K562 (cell line): ENCODE data around the gene KRT6C. TPM values are rescaled to one million over a fixed set of nuclear protein-coding genes. Genes with fewer than 3 reads are reported as not detected.

ENCODE experiments used
- ATAC-seq: fragments of 200-7000 bp; cut with Tn5 transposase; 3 replicates; pipeline ENCODE4 v1.9.1; 2020; ENCODE audit warnings: moderate library complexity
- BruUV-seq: library from RNA; stranded (reverse); fragments of 400-500 nt; replicated peaks from 2 replicates; lab custom pipeline; 2021; lab: Mats Ljungman, UMichigan
- CTCF ChIA-PET: fragments of 300-600 bp; formaldehyde crosslinking; extraction: SDS; loops from one replicate; lab custom pipeline; 2021; ENCODE audit warnings: low intra/inter-chr PET ratio; lab: Yijun Ruan, JAX
- POLR2A ChIA-PET: fragments of 300-600, 350-650 bp; sonication (Branson Sonifier 250); formaldehyde crosslinking; extraction: SDS; loops from one replicate; lab custom pipeline; 2021; ENCODE audit warnings: antibody characterized with exemption, inconsistent platforms; lab: Yijun Ruan, JAX
- DNase-seq, 4 experiments: peaks; one replicate each; pipeline versions ENCODE4 v3.0.0 to v3.0.0-alpha.2; 2011 to 2018; ENCODE audit warnings: low spot score in 3 of 4, mixed read lengths in 3 of 4; ENCODE audit errors: extremely low read depth in 1 of 4
- FAIRE-seq: peaks from 2 replicates; lab custom pipeline; 2011; peaks lifted over from hg19 to GRCh38; lab: Jason Lieb, UNC
- H2AFZ ChIP-seq: 2 replicates; pipeline ENCODE4 v1.6.0; 2011; ENCODE audit warnings: low read depth, low read length, control low read depth, inconsistent platforms
- H3K27ac ChIP-seq: fragments of 200-600 bp; 3 replicates; pipeline ENCODE4 v1.8.0; 2011; ENCODE audit warnings: low read depth, mild to moderate bottlenecking, control low read depth, inconsistent platforms, low read length, moderate library complexity, mixed read lengths; ENCODE audit errors: extremely low read depth
- H3K27me3 ChIP-seq, 2 experiments: fragments of 300-600 bp in 1 of 2; 2 replicates in 1 of 2; 3 replicates in 1 of 2; pipeline versions ENCODE4 v1.6.0 to v1.8.0; 2011; ENCODE audit warnings: inconsistent platforms in 2 of 2, low read length in 2 of 2, mild to moderate bottlenecking in 1 of 2, mixed read lengths in 1 of 2, moderate library complexity in 1 of 2; ENCODE audit not compliant: control insufficient read depth in 2 of 2, insufficient read depth in 2 of 2
- H3K36me3 ChIP-seq: fragments of 300-600 bp; 3 replicates; pipeline ENCODE4 v1.8.0; 2011; ENCODE audit warnings: mild to moderate bottlenecking, low read length, inconsistent platforms; ENCODE audit not compliant: control insufficient read depth, insufficient read depth
- H3K4me1 ChIP-seq, 2 experiments: fragments of 200-600 bp in 1 of 2; replicated peaks in 1 of 2; 2 replicates in 1 of 2; 3 replicates in 1 of 2; pipeline versions ENCODE4 v1.5.1 to v1.8.0; 2011; ENCODE audit warnings: inconsistent platforms in 2 of 2, low read length in 2 of 2, mild to moderate bottlenecking in 1 of 2, mixed read lengths in 1 of 2, moderate library complexity in 1 of 2; ENCODE audit not compliant: control insufficient read depth in 2 of 2, insufficient read depth in 2 of 2
- H3K4me2 ChIP-seq: 2 replicates; pipeline ENCODE4 v1.6.1; 2011; ENCODE audit warnings: low read length, control low read depth, inconsistent platforms, mixed read lengths; ENCODE audit not compliant: insufficient read depth
- H3K4me3 ChIP-seq: fragments of 200-600 bp; sonication (generic), shearing (Covaris generic); 2 replicates; pipeline ENCODE4 v1.5.1; 2016; ENCODE audit warnings: control low read depth, inconsistent platforms
- H3K79me2 ChIP-seq: fragments of 200-600 bp; 3 replicates; pipeline ENCODE4 v1.8.0; 2011; ENCODE audit warnings: low read length, inconsistent platforms; ENCODE audit not compliant: control insufficient read depth, insufficient read depth
- H3K9ac ChIP-seq, 2 experiments: 2 replicates each; pipeline versions ENCODE4 v1.6.0 to v1.6.1; 2011; ENCODE audit warnings: low read depth in 2 of 2, low read length in 2 of 2, control low read depth in 1 of 2, inconsistent platforms in 1 of 2, mild to moderate bottlenecking in 1 of 2, mixed read lengths in 1 of 2; ENCODE audit not compliant: insufficient read depth in 1 of 2
- H3K9me1 ChIP-seq: one replicate; pipeline ENCODE4 v1.6.0; 2011; ENCODE audit warnings: inconsistent platforms, mild to moderate bottlenecking, low read length, moderate library complexity; ENCODE audit not compliant: control insufficient read depth, insufficient read depth
- H3K9me3 ChIP-seq: replicated peaks from 2 replicates; pipeline ENCODE4 v1.5.1; 2011; ENCODE audit warnings: low read depth, low read length, inconsistent platforms; ENCODE audit not compliant: control insufficient read depth, insufficient read depth
- H4K20me1 ChIP-seq: replicated peaks from 2 replicates; pipeline ENCODE4 v1.6.1; 2011; ENCODE audit warnings: low read length, inconsistent platforms, mixed read lengths; ENCODE audit not compliant: control insufficient read depth, insufficient read depth
- BCL6 ChIP-seq: fragments of 250-450 bp; sonication (Bioruptor Pico); IDR thresholded peaks from 2 replicates; pipeline ENCODE4 v1.4.0; 2020
- CBX3 ChIP-seq, 2 experiments: IDR thresholded peaks; 1 replicate in 1 of 2; 2 replicates in 1 of 2; pipeline ENCODE4 v1.6.1; 2012; ENCODE audit warnings: inconsistent platforms in 2 of 2, low read length in 2 of 2, borderline replicate concordance in 1 of 2, control low read depth in 1 of 2
- CREB1 ChIP-seq, 2 experiments: sonication (generic) in 1 of 2; formaldehyde crosslinking in 1 of 2; IDR thresholded peaks; 2 replicates each; pipeline versions ENCODE4 v1.6.1 to v1.8.0; 2012 to 2022; ENCODE audit warnings: inconsistent platforms in 1 of 2, mild to moderate bottlenecking in 1 of 2, missing genetic modification reagents in 1 of 2, moderate library complexity in 1 of 2
- ETV5 ChIP-seq: sonication (generic); formaldehyde crosslinking; IDR thresholded peaks from 2 replicates; pipeline ENCODE4 v1.4.0; 2020; ENCODE audit warnings: low read depth, mild to moderate bottlenecking, missing genetic modification reagents
- FOXO4 ChIP-seq: fragments of 450-650 bp; formaldehyde crosslinking; IDR thresholded peaks from 2 replicates; pipeline ENCODE4 v1.4.0; 2020; ENCODE audit warnings: mild to moderate bottlenecking, moderate library complexity
- MXD1 ChIP-seq: fragments of 250-450 bp; sonication (Bioruptor Pico); IDR thresholded peaks from 2 replicates; pipeline ENCODE4 v1.8.0; 2021; ENCODE audit warnings: borderline replicate concordance, mild to moderate bottlenecking, moderate library complexity; ENCODE audit not compliant: poor library complexity, severe bottlenecking
- NEUROD1 ChIP-seq: fragments of 150-350 bp; IDR thresholded peaks from 2 replicates; pipeline ENCODE4 v1.6.1; 2014; ENCODE audit warnings: borderline replicate concordance, low read length, low read depth; ENCODE audit not compliant: partially characterized antibody
- NR1H2 ChIP-seq: sonication (generic); formaldehyde crosslinking; IDR thresholded peaks from 2 replicates; pipeline ENCODE4 v1.4.0; 2020; ENCODE audit warnings: mild to moderate bottlenecking, missing genetic modification reagents
- OTX1 ChIP-seq: fragments of 450-650 bp; formaldehyde crosslinking; IDR thresholded peaks from 2 replicates; pipeline ENCODE4 v1.4.0; 2022; ENCODE audit warnings: mild to moderate bottlenecking
- PCBP2 ChIP-seq: fragments of 200-400 bp; formaldehyde crosslinking; IDR thresholded peaks from 2 replicates; pipeline ENCODE4 v1.6.1; 2018; ENCODE audit warnings: low read length, low read depth, mild to moderate bottlenecking, moderate library complexity; ENCODE audit not compliant: poor library complexity, severe bottlenecking
- POLR2A ChIP-seq: fragments of 450-650 bp; conservative IDR thresholded peaks from 2 replicates; pipeline ENCODE4 v1.6.1; 2016
- SMAD3 ChIP-seq: fragments of 450-650 bp; formaldehyde crosslinking; conservative IDR thresholded peaks from 2 replicates; pipeline ENCODE4 v1.4.0; 2020; ENCODE audit warnings: mild to moderate bottlenecking
- TCF7 ChIP-seq: sonication (generic); IDR thresholded peaks from 2 replicates; pipeline ENCODE4 v1.6.1; 2016; ENCODE audit warnings: antibody characterized with exemption, borderline replicate concordance
- ZBTB11 ChIP-seq, 3 experiments: fragments of 200-800 bp in 1 of 3; fragments of 250-450 bp in 1 of 3; fragments of 450-650 bp in 1 of 3; sonication (Bioruptor Pico) in 1 of 3; sonication (Bioruptor generic) in 1 of 3; formaldehyde crosslinking in 1 of 3; IDR thresholded peaks; 2 replicates each; pipeline versions ENCODE4 v1.6.1 to v1.8.0; 2016 to 2022; ENCODE audit warnings: mild to moderate bottlenecking in 2 of 3, missing genetic modification characterization in 2 of 3, missing compliant biosample characterization in 1 of 3, moderate library complexity in 1 of 3
- ZBTB8A ChIP-seq: fragments of 450-650 bp; IDR thresholded peaks from 2 replicates; pipeline ENCODE4 v1.6.1; 2018; ENCODE audit warnings: mild to moderate bottlenecking, moderate library complexity; ENCODE audit not compliant: partially characterized antibody
- ZKSCAN3 ChIP-seq: fragments of 250-450 bp; sonication (Bioruptor Pico); IDR thresholded peaks from 2 replicates; pipeline ENCODE4 v1.4.0; 2020
- ZNF232 ChIP-seq: sonication (generic); formaldehyde crosslinking; IDR thresholded peaks from 2 replicates; pipeline ENCODE4 v1.8.0; 2022; ENCODE audit warnings: mild to moderate bottlenecking, missing genetic modification reagents
- ZNF316 ChIP-seq: fragments of 450-650 bp; IDR thresholded peaks from 2 replicates; pipeline ENCODE4 v1.6.1; 2016
- WGBS: fragments of 100-300 bp; shearing (Covaris generic); methylation state at CpG from one replicate; pipeline ENCODE4 v1.1.6; 2016; ENCODE audit warnings: low coverage, mixed read lengths; ENCODE audit not compliant: insufficient coverage; ENCODE audit errors: missing lambda C conversion rate; 5-methylcytosine and 5-hydroxymethylcytosine counted together
- in situ Hi-C: fragments of 300-500 bp; cut with MboI; formaldehyde crosslinking; loops from 4 replicates; pipeline ENCODE4 v1.15.0; 2018; ENCODE audit warnings: inconsistent platforms, mixed read lengths
- intact Hi-C: fragments of 100-400 bp; cut with micrococcal nuclease; formaldehyde crosslinking; loops from 2 replicates; pipeline ENCODE4 v1.14.2; 2022
- polyA plus RNA-seq, 8 experiments: library from polyadenylated mRNA; depleted of rRNA in 4 of 8; stranded (reverse) in 5 of 8; unstranded in 3 of 8; fragments of >200 nt; fragmentation: Nextera tagmentation in 2 of 8; fragmentation: Illumina TruSeq in 1 of 8; extraction: Ambion mirVana in 2 of 8; extraction: Trizol in 1 of 8; gene quantifications; 2 replicates each; pipeline versions ENCODE4 v1.2.1 to v1.2.3, GENCODE V29; 2011 to 2014; ENCODE audit warnings: inconsistent platforms in 1 of 8, missing spikeins in 1 of 8
- total RNA-seq, 7 experiments: library from RNA; depleted of rRNA in 6 of 7; stranded (reverse); fragments of >200 nt in 6 of 7; fragmentation: Illumina TruSeq in 2 of 7; extraction: Trizol in 2 of 7; gene quantifications; 2 replicates each; pipeline versions ENCODE4 v1.2.1 to v1.2.3, GENCODE V29; 2011 to 2021; ENCODE audit warnings: low replicate concordance in 1 of 7

KRT6C gene
- total and polyA plus RNA-seq, 9 of the 15 experiments (the other 6 are each of a cell fraction or from before 2014, with no cell fraction given) = not detected

GRCh38 chr12:52469853-52470252 lies 3.8 kb downstream of the KRT6C start:
- CTCF ChIA-PET = no interaction called here
- no peak overlapping the region for H3K4me2 ChIP-seq
- H3K4me3 ChIP-seq = no peak overlapping the region
- in situ Hi-C loops = no loop called here
- DNase-seq (no peak), ATAC-seq (no peak), FAIRE-seq (no peak)
- H2AFZ ChIP-seq = no peak overlapping the region
- H3K27me3 ChIP-seq = peaks cover 6 to 8% of the 10 kb centered on the region in 2 experiments
- no peaks in the 10 kb centered on the region for H3K79me2 ChIP-seq
- H3K27ac ChIP-seq = no peak overlapping the region
- no peaks in the 10 kb centered on the region for H3K9me3 ChIP-seq
- H3K9me1 ChIP-seq = no peaks in the 10 kb centered on the region
- 0% methylated on average over 4 of the region's 4 CpGs for WGBS
- intact Hi-C loops = no loop called here
- H4K20me1 ChIP-seq = no peaks in the 10 kb centered on the region; the same call in 1 of the 2 replicates
- no peaks in the 10 kb centered on the region for H3K36me3 ChIP-seq
- H3K9ac ChIP-seq = no peak overlapping the region
- H3K4me1 ChIP-seq = no peaks in the 10 kb centered on the region
- POLR2A ChIA-PET = no interaction called here
- BruUV-seq = no TSS peak
- TF ChIP-seq TCF7 = no peak
- TF ChIP-seq ZKSCAN3 (CRISPR knock-in tag) = no peak
- no peak for TF ChIP-seq ZBTB11 (CRISPR knock-in tag; IDR thresholded peaks at IDR 0.05)
- TF ChIP-seq ZBTB8A = no peak
- TF ChIP-seq ZNF232 (CRISPR knock-in tag) = no peak
- no peak for TF ChIP-seq NR1H2 (CRISPR knock-in tag)
- TF ChIP-seq OTX1 = no peak
- TF ChIP-seq POLR2A = no peak
- no peak for TF ChIP-seq FOXO4 (CRISPR knock-in tag)
- TF ChIP-seq BCL6 (CRISPR knock-in tag) = no peak
- no peak for TF ChIP-seq ZNF316
- no peak for TF ChIP-seq CBX3 (IDR thresholded peaks at IDR 0.05; ENCODE audit: borderline replicate concordance in 1 of 2, low read length in 2 of 2)
- no peak for TF ChIP-seq ETV5 (CRISPR knock-in tag)
- no peak for TF ChIP-seq MXD1 (CRISPR knock-in tag)
- TF ChIP-seq CREB1 (IDR thresholded peaks at IDR 0.05) = no peak
- no peak for TF ChIP-seq CREB1 (CRISPR knock-in tag; IDR thresholded peaks at IDR 0.05)
- no peak for TF ChIP-seq SMAD3
- TF ChIP-seq PCBP2 = no peak
- TF ChIP-seq NEUROD1 = no peak
